ENCODE results near the gene CD22. TPM values are rescaled to one million over a fixed set of nuclear protein-coding genes. Genes with fewer than 3 reads are reported as not detected.
A peak's percentile ranks its signal among the peaks of the same experiment; 100 is the strongest.
"Not testable (repeated sequence)": the region's sequence is repeated elsewhere in the genome, so short reads cannot be mapped to it uniquely, and the experiment has no call there.

CD22 gene
- total and polyA plus RNA-seq, 4 donors = 0.15 to 4.1 (median 1.3) TPM

DNA sequence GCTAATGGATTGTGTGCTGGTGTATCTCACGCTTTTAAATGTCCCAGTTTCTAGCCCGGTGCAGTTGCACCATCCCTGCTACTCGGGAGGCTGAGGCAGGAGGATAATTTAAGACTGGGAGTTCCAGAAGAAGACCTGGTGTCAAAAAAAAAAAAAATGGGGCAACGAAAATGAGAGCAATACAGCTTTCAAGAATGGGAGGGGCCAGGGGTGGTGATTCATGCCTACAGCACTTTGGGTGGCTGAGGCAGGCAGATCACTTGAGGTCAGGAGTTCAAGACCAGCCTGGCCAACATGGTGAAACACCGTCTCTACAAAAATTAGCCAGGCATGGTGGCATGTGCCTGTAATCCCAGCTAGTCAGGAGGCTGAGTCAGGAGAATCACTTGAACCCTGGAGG lies 42.9 kb upstream of the CD22 start:
- not testable (repeated sequence) for DNase-seq (ENCODE audit: low spot score); H3K27me3 ChIP-seq (ENCODE audit: control insufficient read depth in 4 of 4, insufficient read depth in 4 of 4, low read length in 3 of 4); H3K9ac ChIP-seq (ENCODE audit: low read depth in 1 of 2, low read length in 2 of 2); H3K4me3 ChIP-seq (ENCODE audit: low read depth in 1 of 3, low read length in 3 of 3); H3K9me3 ChIP-seq (ENCODE audit: control insufficient read depth in 4 of 4, low read length in 3 of 4); H3K36me3 ChIP-seq (ENCODE audit: control insufficient read depth in 4 of 4, insufficient read depth in 3 of 4, low read depth in 1 of 4, low read length in 3 of 4)
- TF ChIP-seq HNF4A (conservative IDR thresholded peaks at IDR 0.05) = peak; percentile 5 to 11
- peak in 1 of 2 donors; percentile 38 for TF ChIP-seq RXRA (IDR thresholded peaks at IDR 0.05)
- WGBS = 38% methylated on average over 5 of the region's 5 CpGs
- Histone ChIP-seq H3K27ac (ENCODE audit: low read depth in 1 of 2, low read length in 2 of 2) (peak overlapping the region; percentile 44 to 48), H3K4me1 (ENCODE audit: control insufficient read depth in 4 of 4, insufficient read depth in 4 of 4, low read length in 3 of 4) (peaks cover 2 to 14% (median 11%) of the 10 kb centered on the region in 4 donors)

DNA sequence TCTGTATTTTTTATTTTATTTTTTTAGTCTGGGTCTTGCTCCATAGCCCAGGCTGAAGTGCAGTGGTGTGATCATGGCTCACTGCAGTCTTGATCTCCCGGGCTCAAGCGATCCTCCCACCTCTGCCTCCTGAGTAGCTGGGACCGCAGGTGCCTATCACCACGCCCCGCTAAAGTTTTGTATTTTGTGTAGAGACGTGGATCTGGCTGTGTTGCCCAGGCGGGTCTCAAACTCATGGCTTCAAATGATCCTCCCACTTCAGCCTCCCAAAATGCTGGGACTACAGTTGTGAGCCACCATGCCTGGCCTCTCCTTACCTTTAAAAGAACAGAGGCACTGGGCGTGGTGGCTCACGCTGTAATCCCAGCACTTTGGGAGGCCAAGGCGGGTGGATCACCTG lies 41.3 kb upstream of the CD22 start:
- DNase-seq (ENCODE audit: low spot score) = no peak
- Histone ChIP-seq H3K36me3 (ENCODE audit: control insufficient read depth in 4 of 4, insufficient read depth in 3 of 4, low read depth in 1 of 4, low read length in 3 of 4) (no peaks in the 10 kb centered on the region), H3K9ac (ENCODE audit: low read depth in 1 of 2, low read length in 2 of 2) (no peak overlapping the region), H3K9me3 (ENCODE audit: control insufficient read depth in 4 of 4, low read length in 3 of 4) (no peaks in the 10 kb centered on the region), H3K4me1 (ENCODE audit: control insufficient read depth in 4 of 4, insufficient read depth in 4 of 4, low read length in 3 of 4) (peaks cover 0 to 4% (median 0%) of the 10 kb centered on the region in 4 donors), H3K4me3 (ENCODE audit: low read depth in 1 of 3, low read length in 3 of 3) (no peak overlapping the region), H3K27ac (ENCODE audit: low read depth in 1 of 2, low read length in 2 of 2) (no peak overlapping the region), H3K27me3 (ENCODE audit: control insufficient read depth in 4 of 4, insufficient read depth in 4 of 4, low read length in 3 of 4) (no peaks in the 10 kb centered on the region)
- WGBS = 93% methylated on average over 10 of the region's 10 CpGs
- TF ChIP-seq, protein P1, sequence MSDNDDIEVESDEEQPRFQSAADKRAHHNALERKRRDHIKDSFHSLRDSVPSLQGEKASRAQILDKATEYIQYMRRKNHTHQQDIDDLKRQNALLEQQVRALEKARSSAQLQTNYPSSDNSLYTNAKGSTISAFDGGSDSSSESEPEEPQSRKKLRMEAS (IDR thresholded peaks at IDR 0.05) = no peak
- no peak for TF ChIP-seq GABPA (IDR thresholded peaks at IDR 0.05 in 1 of 2, conservative IDR thresholded peaks at IDR 0.05 in 1 of 2)
- TF ChIP-seq RAD21 (IDR thresholded peaks at IDR 0.05) = no peak
- TF ChIP-seq, protein P2, sequence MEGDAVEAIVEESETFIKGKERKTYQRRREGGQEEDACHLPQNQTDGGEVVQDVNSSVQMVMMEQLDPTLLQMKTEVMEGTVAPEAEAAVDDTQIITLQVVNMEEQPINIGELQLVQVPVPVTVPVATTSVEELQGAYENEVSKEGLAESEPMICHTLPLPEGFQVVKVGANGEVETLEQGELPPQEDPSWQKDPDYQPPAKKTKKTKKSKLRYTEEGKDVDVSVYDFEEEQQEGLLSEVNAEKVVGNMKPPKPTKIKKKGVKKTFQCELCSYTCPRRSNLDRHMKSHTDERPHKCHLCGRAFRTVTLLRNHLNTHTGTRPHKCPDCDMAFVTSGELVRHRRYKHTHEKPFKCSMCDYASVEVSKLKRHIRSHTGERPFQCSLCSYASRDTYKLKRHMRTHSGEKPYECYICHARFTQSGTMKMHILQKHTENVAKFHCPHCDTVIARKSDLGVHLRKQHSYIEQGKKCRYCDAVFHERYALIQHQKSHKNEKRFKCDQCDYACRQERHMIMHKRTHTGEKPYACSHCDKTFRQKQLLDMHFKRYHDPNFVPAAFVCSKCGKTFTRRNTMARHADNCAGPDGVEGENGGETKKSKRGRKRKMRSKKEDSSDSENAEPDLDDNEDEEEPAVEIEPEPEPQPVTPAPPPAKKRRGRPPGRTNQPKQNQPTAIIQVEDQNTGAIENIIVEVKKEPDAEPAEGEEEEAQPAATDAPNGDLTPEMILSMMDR (IDR thresholded peaks at IDR 0.05; ENCODE audit: low read depth, low read length, missing input control) = no peak
- no peak for TF ChIP-seq FOXA1 (IDR thresholded peaks at IDR 0.05)
- no peak for TF ChIP-seq TAF1 (conservative IDR thresholded peaks at IDR 0.05)
- TF ChIP-seq, protein P3, sequence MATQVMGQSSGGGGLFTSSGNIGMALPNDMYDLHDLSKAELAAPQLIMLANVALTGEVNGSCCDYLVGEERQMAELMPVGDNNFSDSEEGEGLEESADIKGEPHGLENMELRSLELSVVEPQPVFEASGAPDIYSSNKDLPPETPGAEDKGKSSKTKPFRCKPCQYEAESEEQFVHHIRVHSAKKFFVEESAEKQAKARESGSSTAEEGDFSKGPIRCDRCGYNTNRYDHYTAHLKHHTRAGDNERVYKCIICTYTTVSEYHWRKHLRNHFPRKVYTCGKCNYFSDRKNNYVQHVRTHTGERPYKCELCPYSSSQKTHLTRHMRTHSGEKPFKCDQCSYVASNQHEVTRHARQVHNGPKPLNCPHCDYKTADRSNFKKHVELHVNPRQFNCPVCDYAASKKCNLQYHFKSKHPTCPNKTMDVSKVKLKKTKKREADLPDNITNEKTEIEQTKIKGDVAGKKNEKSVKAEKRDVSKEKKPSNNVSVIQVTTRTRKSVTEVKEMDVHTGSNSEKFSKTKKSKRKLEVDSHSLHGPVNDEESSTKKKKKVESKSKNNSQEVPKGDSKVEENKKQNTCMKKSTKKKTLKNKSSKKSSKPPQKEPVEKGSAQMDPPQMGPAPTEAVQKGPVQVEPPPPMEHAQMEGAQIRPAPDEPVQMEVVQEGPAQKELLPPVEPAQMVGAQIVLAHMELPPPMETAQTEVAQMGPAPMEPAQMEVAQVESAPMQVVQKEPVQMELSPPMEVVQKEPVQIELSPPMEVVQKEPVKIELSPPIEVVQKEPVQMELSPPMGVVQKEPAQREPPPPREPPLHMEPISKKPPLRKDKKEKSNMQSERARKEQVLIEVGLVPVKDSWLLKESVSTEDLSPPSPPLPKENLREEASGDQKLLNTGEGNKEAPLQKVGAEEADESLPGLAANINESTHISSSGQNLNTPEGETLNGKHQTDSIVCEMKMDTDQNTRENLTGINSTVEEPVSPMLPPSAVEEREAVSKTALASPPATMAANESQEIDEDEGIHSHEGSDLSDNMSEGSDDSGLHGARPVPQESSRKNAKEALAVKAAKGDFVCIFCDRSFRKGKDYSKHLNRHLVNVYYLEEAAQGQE (IDR thresholded peaks at IDR 0.05) = no peak
- no peak for TF ChIP-seq JUND (IDR thresholded peaks at IDR 0.05)

DNA sequence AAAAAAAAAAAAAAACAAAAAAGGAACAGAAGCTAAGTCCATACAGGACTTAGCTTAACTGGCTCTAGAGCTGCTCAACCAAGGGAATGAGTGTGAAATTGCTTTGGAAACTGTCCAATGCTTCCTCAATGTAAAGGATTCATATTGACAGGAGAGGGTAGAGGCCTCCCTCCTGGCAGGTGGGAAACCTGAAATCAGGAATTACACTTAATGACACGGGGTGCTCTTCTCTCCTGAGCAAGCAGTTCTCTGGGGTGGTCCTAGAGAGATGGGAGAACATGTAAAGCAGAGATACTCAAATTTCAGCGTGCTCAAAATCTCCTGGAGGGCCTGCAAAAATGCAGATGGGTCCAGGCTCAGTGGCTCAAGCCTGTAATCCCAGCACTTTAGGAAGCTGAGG lies 40.7 kb upstream of the CD22 start:
- WGBS = 74% methylated on average over 2 of the region's 2 CpGs
- Histone ChIP-seq H3K9ac (ENCODE audit: low read depth in 1 of 2, low read length in 2 of 2) (no peak overlapping the region), H3K4me1 (ENCODE audit: control insufficient read depth in 4 of 4, insufficient read depth in 4 of 4, low read length in 3 of 4) (peaks cover 0 to 3% (median 0%) of the 10 kb centered on the region in 4 donors), H3K27me3 (ENCODE audit: control insufficient read depth in 4 of 4, insufficient read depth in 4 of 4, low read length in 3 of 4) (no peaks in the 10 kb centered on the region), H3K4me3 (ENCODE audit: low read depth in 1 of 3, low read length in 3 of 3) (no peak overlapping the region), H3K36me3 (ENCODE audit: control insufficient read depth in 4 of 4, insufficient read depth in 3 of 4, low read depth in 1 of 4, low read length in 3 of 4) (no peaks in the 10 kb centered on the region), H3K9me3 (ENCODE audit: control insufficient read depth in 4 of 4, low read length in 3 of 4) (no peaks in the 10 kb centered on the region), H3K27ac (ENCODE audit: low read depth in 1 of 2, low read length in 2 of 2) (no peak overlapping the region)
- no peak for DNase-seq (ENCODE audit: low spot score)
- TF ChIP-seq, protein P1 (IDR thresholded peaks at IDR 0.05) = no peak
- TF ChIP-seq HNF4A (conservative IDR thresholded peaks at IDR 0.05) (no peak), SP1 (IDR thresholded peaks at IDR 0.05) (no peak), FOXA2 (IDR thresholded peaks at IDR 0.05) (no peak), RAD21 (IDR thresholded peaks at IDR 0.05) (no peak), YY1 (IDR thresholded peaks at IDR 0.05) (no peak), TAF1 (conservative IDR thresholded peaks at IDR 0.05) (no peak), FOXA1 (IDR thresholded peaks at IDR 0.05) (no peak), HNF4G (IDR thresholded peaks at IDR 0.05) (no peak), JUND (IDR thresholded peaks at IDR 0.05) (no peak), RXRA (IDR thresholded peaks at IDR 0.05) (no peak)
- TF ChIP-seq, protein P4, sequence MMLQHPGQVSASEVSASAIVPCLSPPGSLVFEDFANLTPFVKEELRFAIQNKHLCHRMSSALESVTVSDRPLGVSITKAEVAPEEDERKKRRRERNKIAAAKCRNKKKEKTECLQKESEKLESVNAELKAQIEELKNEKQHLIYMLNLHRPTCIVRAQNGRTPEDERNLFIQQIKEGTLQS (IDR thresholded peaks at IDR 0.05) = no peak
- TF ChIP-seq, protein P5, sequence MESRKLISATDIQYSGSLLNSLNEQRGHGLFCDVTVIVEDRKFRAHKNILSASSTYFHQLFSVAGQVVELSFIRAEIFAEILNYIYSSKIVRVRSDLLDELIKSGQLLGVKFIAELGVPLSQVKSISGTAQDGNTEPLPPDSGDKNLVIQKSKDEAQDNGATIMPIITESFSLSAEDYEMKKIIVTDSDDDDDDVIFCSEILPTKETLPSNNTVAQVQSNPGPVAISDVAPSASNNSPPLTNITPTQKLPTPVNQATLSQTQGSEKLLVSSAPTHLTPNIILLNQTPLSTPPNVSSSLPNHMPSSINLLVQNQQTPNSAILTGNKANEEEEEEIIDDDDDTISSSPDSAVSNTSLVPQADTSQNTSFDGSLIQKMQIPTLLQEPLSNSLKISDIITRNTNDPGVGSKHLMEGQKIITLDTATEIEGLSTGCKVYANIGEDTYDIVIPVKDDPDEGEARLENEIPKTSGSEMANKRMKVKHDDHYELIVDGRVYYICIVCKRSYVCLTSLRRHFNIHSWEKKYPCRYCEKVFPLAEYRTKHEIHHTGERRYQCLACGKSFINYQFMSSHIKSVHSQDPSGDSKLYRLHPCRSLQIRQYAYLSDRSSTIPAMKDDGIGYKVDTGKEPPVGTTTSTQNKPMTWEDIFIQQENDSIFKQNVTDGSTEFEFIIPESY (IDR thresholded peaks at IDR 0.05) = no peak
- TF ChIP-seq, protein P3 (IDR thresholded peaks at IDR 0.05) = no peak
